ENCODE results near the gene DZIP3.

DZIP3 gene

GRCh38 chr3:108698461-108698860 lies 108.9 kb downstream of the DZIP3 start:
- DNase-seq (ENCODE audit: low spot score) = no peak

GRCh38 chr3:108705045-108705444 lies 115.5 kb downstream of the DZIP3 start:
- no peak for DNase-seq (ENCODE audit: low spot score)

GRCh38 chr3:108713009-108713516 lies 123.5 kb downstream of the DZIP3 start:
- DNase-seq (ENCODE audit: low spot score) = no peak

- no peak for DNase-seq (ENCODE audit: low spot score)
Observed at GRCh38 chr3:108713816-108714215, 124.3 kb downstream of the DZIP3 start.

GRCh38 chr3:108718454-108718853 lies 128.9 kb downstream of the DZIP3 start:
- DNase-seq (ENCODE audit: low spot score) = no peak

GRCh38 chr3:108719178-108719806 lies 129.8 kb downstream of the DZIP3 start:
- no peak for DNase-seq (ENCODE audit: low spot score)

- DNase-seq (ENCODE audit: low spot score) = no peak
Observed at GRCh38 chr3:108722724-108723123, 133.2 kb downstream of the DZIP3 start.

GRCh38 chr3:108724101-108724500 lies 134.6 kb downstream of the DZIP3 start:
- no peak for DNase-seq (ENCODE audit: low spot score)

GRCh38 chr3:108728105-108728504 lies 138.6 kb downstream of the DZIP3 start:
- DNase-seq (ENCODE audit: low spot score) = no peak

GRCh38 chr3:108728934-108729333 lies 139.4 kb downstream of the DZIP3 start:
- DNase-seq (ENCODE audit: low spot score) = no peak

- DNase-seq (ENCODE audit: low spot score) = no peak
Observed at GRCh38 chr3:108736821-108737220, 147.3 kb downstream of the DZIP3 start.

- no peak for DNase-seq (ENCODE audit: low spot score)
Observed at GRCh38 chr3:108742929-108743328, 153.4 kb downstream of the DZIP3 start.

Measured in SW480 (cell line).